IMR-90 (cell line): ENCODE measurements around the gene TYW5. TPM values are rescaled to one million over a fixed set of nuclear protein-coding genes. Genes with fewer than 3 reads are reported as not detected.

ENCODE experiments used
- ATAC-seq: fragments of 200-7000 bp; cut with Tn5 transposase; 2 replicates; pipeline ENCODE4 v1.9.1; 2020; ENCODE audit warnings: low read depth, mild to moderate bottlenecking, moderate library complexity
- BruUV-seq: library from RNA; stranded (reverse); fragments of 400-500 nt; replicated peaks from 2 replicates; lab custom pipeline; 2021; lab: Mats Ljungman, UMichigan
- CTCF ChIA-PET: fragments of 300-600 bp; formaldehyde crosslinking; extraction: SDS; loops from one replicate; lab custom pipeline; 2021; ENCODE audit warnings: antibody characterized with exemption; lab: Yijun Ruan, JAX
- POLR2A ChIA-PET: fragments of 300-600 bp; sonication (Branson Sonifier 250); formaldehyde crosslinking; loops from one replicate; lab custom pipeline; 2022; ENCODE audit warnings: antibody characterized with exemption; ENCODE audit not compliant: unreplicated experiment; lab: Charles Lee
- DNase-seq: peaks from one replicate; pipeline ENCODE4 v3.0.0; 2013
- H2AFZ ChIP-seq: replicated peaks from 2 replicates; pipeline ENCODE3; 2013; ENCODE audit warnings: low read length, mild to moderate bottlenecking; ENCODE audit not compliant: poor library complexity
- H2AK5ac ChIP-seq: 2 replicates; pipeline ENCODE4 v1.6.1; 2013; ENCODE audit warnings: low read depth, low read length, inconsistent platforms
- H2AK9ac ChIP-seq: replicated peaks from 2 replicates; pipeline ENCODE3; 2013; ENCODE audit warnings: mild to moderate bottlenecking, low read depth, low read length, moderate library complexity; ENCODE audit not compliant: poor library complexity
- H2BK120ac ChIP-seq: 2 replicates; pipeline ENCODE4 v1.6.1; 2013; ENCODE audit warnings: low read depth, low read length, inconsistent platforms
- H2BK15ac ChIP-seq: 3 replicates; pipeline ENCODE4 v1.6.1; 2013; ENCODE audit warnings: low read depth, low read length, inconsistent platforms
- H2BK20ac ChIP-seq: 2 replicates; pipeline ENCODE4 v1.6.1; 2013; ENCODE audit warnings: low read depth, mild to moderate bottlenecking, inconsistent platforms, low read length, moderate library complexity
- H2BK5ac ChIP-seq: 2 replicates; pipeline ENCODE4 v1.6.1; 2013; ENCODE audit warnings: mild to moderate bottlenecking, low read depth, low read length, inconsistent platforms; ENCODE audit not compliant: poor library complexity, severe bottlenecking
- H3K14ac ChIP-seq: replicated peaks from 2 replicates; pipeline ENCODE4 v1.6.1; 2013; ENCODE audit warnings: low read depth, low read length, inconsistent platforms
- H3K18ac ChIP-seq: 2 replicates; pipeline ENCODE4 v1.6.1; 2013; ENCODE audit warnings: low read depth, low read length, control low read depth
- H3K23ac ChIP-seq: 2 replicates; pipeline ENCODE4 v1.6.1; 2013; ENCODE audit warnings: low read depth, low read length, inconsistent platforms
- H3K27ac ChIP-seq: 2 replicates; pipeline ENCODE4 v1.5.1; 2013; ENCODE audit warnings: mild to moderate bottlenecking, control low read depth, low read length; ENCODE audit not compliant: insufficient read depth
- H3K27me3 ChIP-seq: 2 replicates; pipeline ENCODE4 v1.6.1; 2013; ENCODE audit warnings: low read length; ENCODE audit not compliant: control insufficient read depth, insufficient read depth
- H3K36me3 ChIP-seq: 2 replicates; pipeline ENCODE4 v1.6.1; 2013; ENCODE audit warnings: low read length, mixed read lengths; ENCODE audit not compliant: control insufficient read depth, insufficient read depth
- H3K4ac ChIP-seq: 2 replicates; pipeline ENCODE4 v1.6.1; 2013; ENCODE audit warnings: low read depth, low read length, inconsistent platforms
- H3K4me1 ChIP-seq: 2 replicates; pipeline ENCODE4 v1.6.1; 2013; ENCODE audit warnings: low read length, mixed read lengths; ENCODE audit not compliant: control insufficient read depth, insufficient read depth
- H3K4me2 ChIP-seq: 2 replicates; pipeline ENCODE4 v1.6.1; 2013; ENCODE audit warnings: low read depth, mild to moderate bottlenecking, control low read depth, low read length, moderate library complexity
- H3K4me3 ChIP-seq: 2 replicates; pipeline ENCODE4 v1.5.1; 2013; ENCODE audit warnings: low read depth, mild to moderate bottlenecking, control low read depth, low read length, moderate library complexity; ENCODE audit not compliant: insufficient read depth
- H3K56ac ChIP-seq: 2 replicates; pipeline ENCODE4 v1.6.1; 2013; ENCODE audit warnings: low read length, inconsistent platforms; ENCODE audit not compliant: insufficient read depth; ENCODE audit errors: extremely low read depth
- H3K79me1 ChIP-seq, 2 experiments: 2 replicates each; pipeline ENCODE4 v1.6.1; 2013; ENCODE audit warnings: low read length in 2 of 2, inconsistent platforms in 1 of 2, low read depth in 1 of 2
- H3K9ac ChIP-seq: 2 replicates; pipeline ENCODE4 v1.6.1; 2013; ENCODE audit warnings: low read depth, low read length, control low read depth
- H3K9me1 ChIP-seq: 2 replicates; pipeline ENCODE4 v1.6.1; 2013; ENCODE audit warnings: low read length, inconsistent platforms; ENCODE audit not compliant: insufficient read depth
- H3K9me3 ChIP-seq: 2 replicates; pipeline ENCODE4 v1.6.1; 2013; ENCODE audit warnings: low read length; ENCODE audit not compliant: control insufficient read depth, insufficient read depth
- H4K20me1 ChIP-seq: 2 replicates; pipeline ENCODE4 v1.6.1; 2013; ENCODE audit warnings: low read length, inconsistent platforms; ENCODE audit not compliant: insufficient read depth
- H4K5ac ChIP-seq: 2 replicates; pipeline ENCODE4 v1.6.1; 2013; ENCODE audit warnings: mild to moderate bottlenecking, low read depth, low read length, control low read depth
- H4K8ac ChIP-seq, 2 experiments: 2 replicates each; pipeline ENCODE4 v1.6.1; 2013; ENCODE audit warnings: low read depth in 2 of 2, low read length in 2 of 2, control low read depth in 1 of 2, inconsistent platforms in 1 of 2
- H4K91ac ChIP-seq: 2 replicates; pipeline ENCODE4 v1.6.1; 2013; ENCODE audit warnings: low read depth, low read length, inconsistent platforms; ENCODE audit not compliant: insufficient read depth
- BHLHE40 ChIP-seq: fragments of 150-350 bp; IDR thresholded peaks from 2 replicates; pipeline ENCODE4 v1.6.1; 2016; ENCODE audit warnings: mild to moderate bottlenecking, low read depth, low read length
- CHD1 ChIP-seq: IDR thresholded peaks from 2 replicates; pipeline ENCODE4 v1.6.1; 2012; ENCODE audit warnings: low read depth, low read length, improper control_type of control experiment
- ELK1 ChIP-seq: fragments of 150-350 bp; IDR thresholded peaks from 2 replicates; pipeline ENCODE4 v1.6.1; 2016; ENCODE audit warnings: low read depth, mild to moderate bottlenecking, low read length, moderate library complexity, borderline replicate concordance
- FOS ChIP-seq: fragments of 150-350 bp; IDR thresholded peaks from 2 replicates; pipeline ENCODE4 v1.6.1; 2016; ENCODE audit warnings: low read depth, low read length
- MAFK ChIP-seq: IDR thresholded peaks from 2 replicates; pipeline ENCODE4 v1.6.1; 2012; ENCODE audit warnings: low read depth, low read length, improper control_type of control experiment
- MAZ ChIP-seq: IDR thresholded peaks from 2 replicates; pipeline ENCODE4 v1.6.1; 2012; ENCODE audit warnings: low read depth, mild to moderate bottlenecking, low read length, improper control_type of control experiment, moderate library complexity, borderline replicate concordance
- MXI1 ChIP-seq: IDR thresholded peaks from 2 replicates; pipeline ENCODE4 v1.6.1; 2012; ENCODE audit warnings: low read depth, mild to moderate bottlenecking, low read length, moderate library complexity, borderline replicate concordance
- NFE2L2 ChIP-seq: fragments of 150-350 bp; IDR thresholded peaks from 2 replicates; pipeline ENCODE4 v1.6.1; 2016; ENCODE audit warnings: low read depth, mild to moderate bottlenecking, low read length
- POLR2A ChIP-seq: IDR thresholded peaks from 2 replicates; pipeline ENCODE4 v1.6.1; 2012; ENCODE audit warnings: mild to moderate bottlenecking, low read depth, low read length
- RAD21 ChIP-seq: IDR thresholded peaks from 2 replicates; pipeline ENCODE4 v1.6.1; 2012; ENCODE audit warnings: low read length, improper control_type of control experiment
- RCOR1 ChIP-seq: IDR thresholded peaks from 2 replicates; pipeline ENCODE4 v1.6.1; 2012; ENCODE audit warnings: mild to moderate bottlenecking, low read length, improper control_type of control experiment; ENCODE audit not compliant: insufficient replicate concordance
- RFX5 ChIP-seq: IDR thresholded peaks from 2 replicates; pipeline ENCODE4 v1.8.0; 2012; ENCODE audit warnings: low read depth, mild to moderate bottlenecking, low read length, moderate library complexity
- SMC3 ChIP-seq: fragments of 150-350 bp; IDR thresholded peaks from 2 replicates; pipeline ENCODE4 v1.6.1; 2016; ENCODE audit warnings: low read depth, mild to moderate bottlenecking, antibody characterized with exemption, low read length, moderate library complexity
- USF2 ChIP-seq: fragments of 150-350 bp; IDR thresholded peaks from 2 replicates; pipeline ENCODE4 v1.6.1; 2017; ENCODE audit warnings: mild to moderate bottlenecking, antibody characterized with exemption, low read length, low read depth
- WGBS, 2 experiments: methylation state at CpG; one replicate each; pipeline versions ENCODE4 v1.1.5 to v1.1.7; 2013; ENCODE audit warnings: missing lambda C conversion rate in 2 of 2; ENCODE audit not compliant: insufficient read length in 1 of 2; ENCODE audit errors: extremely low coverage in 2 of 2; 5-methylcytosine and 5-hydroxymethylcytosine counted together
- dilution Hi-C: fragments of 300-500 bp; cut with HindIII; formaldehyde crosslinking; loops from one replicate; pipeline ENCODE4 v1.14.3; 2018; ENCODE audit warnings: low sequenced_read_pairs; ENCODE audit not compliant: unreplicated experiment
- in situ Hi-C: fragments of 300-500 bp; cut with MboI; formaldehyde crosslinking; loops from 3 replicates; pipeline ENCODE4 v1.14.3; 2019; ENCODE audit warnings: low sequenced_read_pairs, inconsistent platforms, mixed read lengths
- intact Hi-C: fragments of 100-400 bp; cut with micrococcal nuclease; formaldehyde crosslinking; loops from 2 replicates; pipeline ENCODE4 v1.10.0; 2022
- polyA plus RNA-seq, 3 experiments: library from polyadenylated mRNA; depleted of rRNA; stranded (reverse); fragments of >200 nt; gene quantifications; 2 replicates each; pipeline ENCODE4 v1.2.3, GENCODE V29; 2012; ENCODE audit warnings: low replicate concordance in 1 of 3
- total RNA-seq: library from RNA; depleted of rRNA; stranded (reverse); fragments of >200 nt; gene quantifications from 2 replicates; pipeline ENCODE4 v1.2.3, GENCODE V29; 2012

Gene TYW5
- total and polyA plus RNA-seq, 2 of the 4 experiments (the other 2 are of a cell fraction), result 3.8 to 4.0 TPM

- H3K27me3 ChIP-seq, result no peaks in the 10 kb centered on the region
- ChIA-PET POLR2A (interaction anchor here (0.6 to 0.7 kb wide), 2 partner anchors 9 to 44 kb away, joined by 3 to 8 read pairs; no protein-coding TSS in a partner anchor), CTCF (no interaction called here)
- no peak overlapping the region for H3K56ac ChIP-seq
- no peak overlapping the region for H3K4me2 ChIP-seq
- no CpG with 5 or more reads among the region's 2 CpGs for whole genome bisulfite sequencing, 2 experiments
- intact Hi-C loops (no loop called here), in situ Hi-C loops (no loop called here), dilution Hi-C loops (no loop called here)
- H3K4me1 ChIP-seq, result 0 out of 2 replicates have a peak, but pooled peaks cover 2% of the 10 kb centered on the region
- no TSS peak for BruUV-seq
- H3K18ac ChIP-seq, result no peak overlapping the region
- H4K20me1 ChIP-seq, result no peaks in the 10 kb centered on the region; the same call in 1 of the 2 replicates
- H2AK9ac ChIP-seq, result no peak overlapping the region
- peaks cover 11 to 21% of the 10 kb centered on the region in 2 experiments; a peak in 3 of 4 replicates for H3K79me1 ChIP-seq
- TF ChIP-seq MAZ (no peak), NFE2L2 (no peak), RFX5 (no peak), MXI1 (no peak), ELK1 (no peak), SMC3 (no peak), RAD21 (no peak), CHD1 (no peak), FOS (no peak), MAFK (no peak), RCOR1 (no peak), BHLHE40 (no peak), USF2 (no peak), POLR2A (no peak)
- H2BK120ac ChIP-seq, result no peak overlapping the region
- H3K9ac ChIP-seq, result no peak overlapping the region
- H3K36me3 ChIP-seq, result peaks cover 9% of the 10 kb centered on the region
- H3K23ac ChIP-seq, result no peak overlapping the region
- no peak overlapping the region for H3K4me3 ChIP-seq
- no peak overlapping the region for H2AK5ac ChIP-seq
- H2BK20ac ChIP-seq, result no peak overlapping the region
- H2BK15ac ChIP-seq, result no peak overlapping the region
- no peaks in the 10 kb centered on the region for H3K9me3 ChIP-seq
- no peak overlapping the region for H4K5ac ChIP-seq
- no peak overlapping the region for H3K4ac ChIP-seq
- no peak overlapping the region for H4K8ac ChIP-seq
- 0 out of 2 replicates have a peak, but pooled peaks cover 2% of the 10 kb centered on the region for H3K9me1 ChIP-seq
- DNase-seq (no peak), ATAC-seq (no peak)
- no peak overlapping the region for H2BK5ac ChIP-seq
- H3K27ac ChIP-seq, result no peak overlapping the region
- H4K91ac ChIP-seq, result no peak overlapping the region
- H2AFZ ChIP-seq, result no peak overlapping the region
- H3K14ac ChIP-seq, result no peak overlapping the region
These were observed 26.0 kb downstream of the TYW5 start for GRCh38 chr2:199929262-199929661.
